Upper lobe of right lung (tissue), 1 donor: ENCODE results near the gene BHLHA15. TPM values are rescaled to one million over a fixed set of nuclear protein-coding genes. Genes with fewer than 3 reads are reported as not detected.
A peak's percentile ranks its signal among the peaks of the same experiment; 100 is the strongest.

Experiments
- ATAC-seq: fragments of 200-7000 bp; cut with Tn5 transposase; one replicate; pipeline ENCODE4 v1.9.1; 2020; ENCODE audit warnings: mild to moderate bottlenecking, moderate library complexity
- DNase-seq: peaks from one replicate; pipeline ENCODE4 v3.0.0-alpha.2; 2020
- H3K27ac ChIP-seq: fragments of 200-600 bp; one replicate; pipeline ENCODE4 v1.8.0; 2022
- H3K27me3 ChIP-seq: fragments of 200-600 bp; one replicate; pipeline ENCODE4 v1.8.0; 2022; ENCODE audit warnings: mild to moderate bottlenecking
- H3K36me3 ChIP-seq: fragments of 200-600 bp; one replicate; pipeline ENCODE4 v1.8.0; 2022
- H3K4me1 ChIP-seq: fragments of 200-600 bp; one replicate; pipeline ENCODE4 v1.8.0; 2022
- H3K4me3 ChIP-seq: fragments of 200-600 bp; one replicate; pipeline ENCODE4 v1.8.0; 2022; ENCODE audit warnings: mild to moderate bottlenecking
- H3K9me3 ChIP-seq: fragments of 200-600 bp; one replicate; pipeline ENCODE4 v1.8.0; 2022
- CTCF ChIP-seq: fragments of 200-600 bp; IDR thresholded peaks from one replicate; pipeline ENCODE4 v1.8.0; 2022; ENCODE audit warnings: antibody characterized with exemption
- intact Hi-C: fragments of 100-400 bp; cut with DNase I; formaldehyde crosslinking; loops from one replicate; pipeline ENCODE4 v1.11.0; 2022
- total RNA-seq: library from RNA; stranded (reverse); fragmentation: NEBNext Ultra II Directional; extraction: Animal tissue kit (Norgen Biotek cat#: 25700); gene quantifications from one replicate; pipeline ENCODE4 v1.2.1, GENCODE V29; 2021
- donor health status: DM: no; HTN: yes; CAD: no; lungs with severe emphysema.

Gene BHLHA15
- total RNA-seq, 1 donor from 2014 or later: 0.81 TPM

DNA sequence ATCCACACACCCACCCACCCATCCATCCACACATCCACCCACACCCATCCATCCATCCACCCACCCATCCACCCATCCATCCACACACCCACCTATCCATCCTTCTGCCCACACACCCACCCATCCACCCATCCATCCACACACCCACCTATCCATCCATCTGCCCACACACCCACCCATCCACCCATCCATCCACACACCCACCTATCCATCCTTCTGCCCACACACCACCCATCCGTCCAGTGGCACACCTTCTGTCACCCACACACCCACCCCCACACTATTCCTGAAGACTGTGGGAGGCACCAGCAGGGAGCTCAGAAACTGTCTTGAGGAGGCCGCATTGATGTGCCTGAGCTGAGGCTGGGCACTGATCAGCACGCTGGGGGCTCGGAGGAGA lies 31.7 kb downstream of the BHLHA15 start:
- H3K27me3 ChIP-seq: no peaks in the 10 kb centered on the region
- ATAC-seq (no peak), DNase-seq (no peak)
- peaks cover 33% of the 10 kb centered on the region for H3K36me3 ChIP-seq
- TF ChIP-seq CTCF: no peak
- H3K4me3 ChIP-seq: no peak overlapping the region
- intact Hi-C loops: no loop called here
- H3K9me3 ChIP-seq: no peaks in the 10 kb centered on the region
- no peak overlapping the region for H3K27ac ChIP-seq
- peaks cover 24% of the 10 kb centered on the region for H3K4me1 ChIP-seq

GRCh38 chr7:98244871-98245270 lies 33.6 kb downstream of the BHLHA15 start:
- no peak overlapping the region for H3K4me3 ChIP-seq
- ATAC-seq (no peak), DNase-seq (no peak)
- TF ChIP-seq CTCF: no peak
- no peaks in the 10 kb centered on the region for H3K27me3 ChIP-seq
- no peaks in the 10 kb centered on the region for H3K9me3 ChIP-seq
- H3K4me1 ChIP-seq: peaks cover 42% of the 10 kb centered on the region
- H3K27ac ChIP-seq: peak overlapping the region; percentile 65
- H3K36me3 ChIP-seq: peaks cover 16% of the 10 kb centered on the region
- intact Hi-C loops: no loop called here

DNA sequence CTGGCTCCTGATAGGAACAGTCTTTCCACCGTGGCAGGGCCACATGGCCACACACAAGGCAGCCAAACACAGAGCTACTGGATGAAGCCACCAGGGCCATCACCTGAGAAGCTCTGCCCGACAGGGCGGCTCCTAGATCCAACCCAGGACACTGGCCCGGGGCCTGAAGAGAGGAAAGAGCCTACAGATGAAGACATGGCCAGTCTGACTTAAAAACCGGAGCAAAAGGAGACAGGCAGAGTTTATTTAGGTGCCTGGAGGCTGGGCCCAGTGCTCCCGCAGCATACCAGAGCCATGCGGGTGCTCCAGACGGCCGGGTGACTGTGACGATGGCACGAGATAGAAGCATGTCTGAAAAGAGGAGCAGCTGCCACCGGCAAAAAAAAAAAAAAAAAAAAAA lies 36.9 kb downstream of the BHLHA15 start:
- peak overlapping the region; percentile 40 for H3K27ac ChIP-seq
- ATAC-seq: no peak
- H3K4me3 ChIP-seq: no peak overlapping the region
- DNase-seq: no peak
- no peak for TF ChIP-seq CTCF
- no peaks in the 10 kb centered on the region for H3K27me3 ChIP-seq
- intact Hi-C loops: no loop called here
- H3K36me3 ChIP-seq: peaks cover 7% of the 10 kb centered on the region
- H3K4me1 ChIP-seq: peaks cover 64% of the 10 kb centered on the region
- no peaks in the 10 kb centered on the region for H3K9me3 ChIP-seq

GRCh38 chr7:98249106-98249505 lies 37.9 kb downstream of the BHLHA15 start:
- ATAC-seq: peak; percentile 3
- H3K27ac ChIP-seq: peak overlapping the region; percentile 88
- peaks cover 5% of the 10 kb centered on the region for H3K36me3 ChIP-seq
- DNase-seq: no peak
- intact Hi-C loops: no loop called here
- H3K4me3 ChIP-seq: no peak overlapping the region
- H3K4me1 ChIP-seq: peaks cover 69% of the 10 kb centered on the region
- no peaks in the 10 kb centered on the region for H3K27me3 ChIP-seq
- no peaks in the 10 kb centered on the region for H3K9me3 ChIP-seq
- TF ChIP-seq CTCF: no peak

DNA sequence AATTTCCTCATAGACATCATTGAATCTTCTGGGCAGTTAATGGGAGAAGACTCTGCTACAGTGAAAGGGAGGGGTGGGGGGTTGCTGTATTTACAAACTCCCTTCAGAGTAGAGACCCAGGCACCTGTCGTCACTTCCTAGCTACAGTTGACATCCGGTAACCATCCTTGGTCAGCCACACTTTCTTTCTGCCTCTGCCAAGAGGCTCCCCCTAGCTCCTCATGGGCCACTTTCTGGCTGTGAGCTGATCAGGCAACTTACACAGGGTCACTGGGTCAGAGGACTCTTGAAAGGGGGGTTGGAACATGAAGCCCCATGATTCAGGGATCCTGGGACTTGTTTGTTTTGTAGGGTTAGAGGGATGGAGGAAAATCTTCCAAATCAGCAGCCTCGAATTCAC lies 39.5 kb downstream of the BHLHA15 start:
- H3K4me3 ChIP-seq: peak overlapping the region; percentile 94
- no peaks in the 10 kb centered on the region for H3K36me3 ChIP-seq
- DNase-seq (no peak), ATAC-seq (no peak)
- H3K9me3 ChIP-seq: no peaks in the 10 kb centered on the region
- intact Hi-C loops: no loop called here
- H3K27ac ChIP-seq: peak overlapping the region; percentile 88
- no peaks in the 10 kb centered on the region for H3K27me3 ChIP-seq
- peaks cover 57% of the 10 kb centered on the region for H3K4me1 ChIP-seq
- TF ChIP-seq CTCF: no peak

- intact Hi-C loops: no loop called here
- Histone ChIP-seq H3K27ac (peak overlapping the region; percentile 88), H3K4me1 (peaks cover 57% of the 10 kb centered on the region), H3K4me3 (peak overlapping the region; percentile 94), H3K36me3 (no peaks in the 10 kb centered on the region), H3K9me3 (no peaks in the 10 kb centered on the region), H3K27me3 (no peaks in the 10 kb centered on the region)
- ATAC-seq (peak; percentile 1), DNase-seq (no peak)
- TF ChIP-seq CTCF: no peak
Measured at GRCh38 chr7:98251231-98251600, 40.0 kb downstream of the BHLHA15 start.
